GM18507 (cell line): ENCODE measurements around the gene IFNL3.
"Not testable (repeated sequence)": the region's sequence is repeated elsewhere in the genome, so short reads cannot be mapped to it uniquely, and the experiment has no call there.

Experiments used
- DNase-seq: peaks from one replicate; pipeline ENCODE4 v3.0.0; 2011; ENCODE audit warnings: low read depth; ENCODE audit not compliant: insufficient read length; ENCODE audit errors: extremely low spot score
- FAIRE-seq: peaks from 2 replicates; lab custom pipeline; 2011; peaks lifted over from hg19 to GRCh38; lab: Jason Lieb, UNC

The IFNL3 gene

DNA sequence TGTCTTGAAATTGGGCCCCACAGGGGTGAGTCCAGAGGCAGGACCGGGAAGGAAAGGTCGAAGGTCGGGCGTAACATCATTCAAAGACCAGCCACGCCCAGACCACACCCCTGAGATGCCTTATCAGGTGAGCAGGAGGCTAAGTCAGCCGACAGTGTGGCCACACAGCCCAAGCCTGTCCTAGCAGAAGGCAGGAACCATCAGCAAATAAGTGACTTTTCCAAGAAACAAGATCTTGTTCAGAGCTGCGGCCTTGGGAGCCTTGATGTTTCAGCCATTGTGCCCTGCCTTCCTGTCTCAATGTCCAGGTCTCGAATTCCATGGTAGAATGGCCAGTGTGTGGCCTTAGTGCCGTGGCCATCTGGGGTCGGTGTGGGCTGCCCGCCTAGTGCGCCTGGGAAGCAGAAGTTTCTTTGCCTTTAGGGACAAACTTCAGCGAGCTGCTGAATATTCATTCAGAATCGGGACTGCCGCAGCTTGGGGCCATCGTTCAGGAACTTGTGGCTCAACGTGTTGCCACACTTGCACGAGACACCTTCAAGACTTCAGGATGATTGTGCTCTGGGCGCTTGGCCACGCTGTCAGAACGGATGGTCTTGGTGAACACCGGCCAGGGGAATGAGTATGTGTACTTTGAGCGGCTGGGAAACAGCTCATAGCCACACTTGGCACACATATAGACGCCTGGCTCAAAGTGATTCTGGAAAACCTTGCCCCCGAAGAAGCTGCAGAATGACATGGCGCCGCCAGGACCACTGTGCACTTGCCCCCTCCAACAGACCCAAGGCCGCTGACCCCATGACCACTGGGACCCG, 9.9 kb upstream of the IFNL3 start:
- DNase-seq: no peak
- FAIRE-seq: no peak

- DNase-seq (no peak), FAIRE-seq (no peak)
These were observed 8.8 kb upstream of the IFNL3 start for GRCh38 chr19:39253374-39254149.

GRCh38 chr19:39252458-39252857, 7.7 kb upstream of the IFNL3 start:
- DNase-seq (no peak), FAIRE-seq (no peak)

DNA sequence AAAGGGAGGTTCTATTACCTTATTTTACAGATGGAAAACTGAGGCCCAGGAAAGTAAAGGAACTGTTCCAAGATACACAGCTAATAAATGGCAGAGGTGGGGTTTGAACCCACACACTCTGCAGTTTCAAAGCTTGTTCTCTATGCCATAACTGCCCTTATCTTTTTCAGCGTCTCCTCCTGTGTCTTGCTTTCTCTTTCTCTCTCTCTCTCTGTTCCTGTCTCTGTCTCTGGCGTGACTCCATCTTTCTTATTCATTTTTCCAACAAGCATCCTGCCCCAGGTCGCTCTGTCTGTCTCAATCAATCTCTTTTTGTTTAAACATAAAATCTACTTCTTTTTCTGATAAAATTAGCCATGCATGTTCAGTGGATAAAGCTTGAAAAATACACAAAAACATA, 7.0 kb upstream of the IFNL3 start:
- DNase-seq (no peak), FAIRE-seq (no peak)

DNA sequence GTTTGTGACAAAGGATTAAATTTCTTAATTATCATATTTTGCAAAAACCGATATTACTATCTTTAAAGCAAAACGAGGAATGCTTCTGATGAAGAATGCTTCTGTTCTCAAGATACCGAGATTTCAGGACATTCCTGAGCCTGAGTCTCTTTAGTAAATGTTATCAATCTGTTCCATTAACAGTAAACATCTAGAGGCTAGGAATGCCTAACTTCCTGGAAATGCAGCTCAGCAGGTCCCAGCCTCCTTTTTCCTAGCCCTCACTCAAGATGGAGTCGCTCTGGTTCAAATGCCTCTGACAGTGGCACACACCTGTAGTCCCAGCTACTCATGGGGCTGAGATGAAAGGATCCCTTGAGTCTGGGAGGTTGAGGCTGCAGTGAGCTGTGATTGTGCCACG, 6.3 kb upstream of the IFNL3 start:
- no peak for FAIRE-seq
- no peak for DNase-seq

GRCh38 chr19:39248806-39249205, 4.0 kb upstream of the IFNL3 start, which contains the start of gene IFNL4:
Gene IFNL4 (minus strand): TSS chr19:39248856.
- DNase-seq (no peak), FAIRE-seq (no peak)

DNA sequence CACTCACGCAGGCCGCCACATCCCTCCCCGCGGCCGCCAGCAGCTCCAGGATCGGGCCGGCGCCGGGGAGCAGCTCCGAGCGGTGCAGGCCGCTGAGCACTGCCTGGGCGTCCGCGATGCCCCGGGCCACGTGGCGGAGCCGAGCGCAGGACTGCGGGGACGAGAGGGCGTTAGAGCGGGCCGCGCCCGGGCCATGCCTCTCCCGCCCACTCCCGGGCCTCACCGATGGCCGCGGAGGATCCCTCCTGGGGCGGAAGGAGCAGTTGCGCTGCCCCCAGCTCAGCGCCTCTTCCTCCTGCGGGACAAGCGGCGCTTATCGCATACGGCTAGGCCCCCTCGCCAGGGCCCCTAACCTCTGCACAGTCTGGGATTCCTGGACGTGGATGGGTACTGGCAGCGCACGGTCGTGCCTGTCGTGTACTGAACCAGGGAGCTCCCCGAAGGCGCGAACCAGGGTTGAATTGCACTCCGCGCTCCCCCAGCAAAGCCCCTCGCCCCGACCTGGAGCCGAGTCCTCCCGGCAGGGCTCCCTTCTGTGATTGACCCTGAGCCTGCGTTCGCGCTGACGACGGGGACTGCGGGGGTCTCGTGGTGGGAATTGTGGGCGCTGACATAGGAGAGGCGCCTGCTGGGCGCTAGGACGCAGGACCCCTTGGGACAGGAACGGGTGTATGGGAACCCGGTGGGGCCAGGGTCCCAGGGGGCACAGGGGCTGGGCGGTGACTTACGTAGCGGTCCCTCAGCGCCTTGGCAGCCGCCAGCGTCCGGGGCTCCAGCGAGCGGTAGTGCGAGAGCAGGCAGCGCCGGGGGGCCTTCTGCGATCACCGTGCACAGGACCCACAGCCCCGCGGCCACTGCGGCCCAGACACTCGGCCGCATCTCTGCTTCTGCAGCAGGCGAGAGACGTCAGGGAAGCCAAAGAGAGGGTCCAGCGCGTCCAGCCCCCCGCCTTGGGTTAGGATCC, 3.2 kb upstream of the IFNL3 start:
- no peak for DNase-seq
- no peak for FAIRE-seq

- no peak for FAIRE-seq
- no peak for DNase-seq
These were observed 2.3 kb upstream of the IFNL3 start for GRCh38 chr19:39246951-39247669.

DNA sequence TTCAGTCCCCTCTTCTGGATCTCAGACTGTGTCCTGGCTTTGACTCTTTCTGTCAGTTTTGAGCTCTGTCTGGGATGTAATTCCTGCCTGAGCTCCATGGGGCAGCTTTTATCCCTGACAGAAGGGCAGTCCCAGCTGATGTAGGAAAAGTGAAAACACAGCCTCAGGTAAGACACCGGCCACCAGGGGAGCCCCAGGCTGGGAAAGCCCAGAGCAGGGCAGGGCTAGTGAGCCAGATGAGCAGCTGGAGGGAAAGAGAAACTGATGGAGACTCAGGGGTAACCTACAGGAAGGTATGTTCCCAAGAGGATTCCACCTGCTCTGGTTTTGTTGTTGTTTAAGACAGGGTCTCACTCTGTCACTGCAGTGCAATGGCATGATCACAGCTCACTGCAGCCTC, 360 bp upstream of the IFNL3 start:
- DNase-seq: not testable (repeated sequence)
- FAIRE-seq: peak; percentile 80

DNA sequence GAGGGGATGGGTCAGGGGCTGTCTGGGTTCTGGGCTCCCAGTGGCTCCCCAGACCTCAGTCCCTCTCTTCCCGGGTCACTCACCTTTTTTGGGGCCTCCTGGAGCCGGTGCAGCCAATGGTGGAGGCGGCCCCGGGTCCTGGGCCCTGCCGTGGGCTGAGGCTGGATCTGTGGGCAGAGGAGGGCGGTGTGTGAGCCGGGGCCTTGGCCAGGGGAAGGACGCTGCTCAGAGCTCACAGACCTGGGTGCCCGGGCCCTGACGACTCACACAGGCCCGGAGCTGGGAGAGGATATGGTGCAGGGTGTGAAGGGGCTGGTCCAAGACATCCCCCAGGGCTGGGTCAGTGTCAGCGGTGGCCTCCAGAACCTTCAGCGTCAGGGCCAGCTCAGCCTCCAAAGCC, 1.1 kb downstream of the IFNL3 start:
- FAIRE-seq, DNase-seq: not testable (repeated sequence)

DNA sequence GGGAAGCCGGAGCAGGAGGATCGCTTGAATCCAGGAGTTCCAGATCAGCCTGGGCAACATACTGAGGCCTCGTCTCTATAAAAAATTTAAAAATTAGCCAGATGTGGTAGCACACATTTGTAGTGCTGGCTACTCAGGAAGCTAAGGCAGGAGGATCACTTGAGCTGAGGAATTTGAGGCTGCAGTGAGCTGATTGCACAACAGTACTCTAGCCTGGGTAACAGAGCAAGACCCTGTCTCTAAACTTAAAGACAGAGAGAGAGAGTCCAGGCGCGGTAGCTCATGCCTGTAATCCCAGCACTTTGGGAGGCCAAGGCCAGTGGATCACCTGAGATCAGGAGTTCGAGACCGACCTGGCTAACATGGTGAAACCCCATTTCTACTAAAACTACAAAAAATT, 4.4 kb downstream of the IFNL3 start:
- DNase-seq: no peak
- FAIRE-seq: no peak

DNA sequence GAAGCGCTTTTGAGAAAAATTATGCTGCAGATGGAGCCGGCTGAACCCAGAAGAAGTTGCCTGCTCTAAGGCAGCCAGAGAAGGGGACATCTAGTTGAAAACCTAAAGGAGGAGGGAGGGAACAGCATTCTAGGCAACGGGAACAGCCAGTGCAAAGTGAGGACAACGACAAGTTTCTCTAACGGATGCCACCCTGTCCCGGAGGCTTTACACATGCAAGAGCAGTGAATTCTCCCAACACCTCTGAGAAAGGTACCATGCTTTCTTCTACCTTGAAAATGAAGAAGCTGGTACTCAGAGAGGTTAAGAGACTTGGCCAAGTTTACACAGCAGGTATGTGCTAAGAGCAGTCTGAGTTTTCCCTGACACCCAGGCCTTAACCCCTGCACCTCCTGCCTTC, 5.9 kb downstream of the IFNL3 start:
- FAIRE-seq: no peak
- no peak for DNase-seq

- FAIRE-seq: no peak
These were observed 6.6 kb downstream of the IFNL3 start for GRCh38 chr19:39238209-39238608.

GRCh38 chr19:39237200-39238184, 7.3 kb downstream of the IFNL3 start:
- FAIRE-seq (peak; percentile 85), DNase-seq (peak; percentile 55)

More at GRCh38 chr19:39238209-39238608, 6.6 kb downstream of the IFNL3 start:
- DNase-seq: no peak

- FAIRE-seq: no peak
- no peak for DNase-seq
These were observed 8.3 kb downstream of the IFNL3 start for GRCh38 chr19:39236527-39236926.

- DNase-seq: no peak
- no peak for FAIRE-seq
These were observed 12.1 kb downstream of the IFNL3 start for GRCh38 chr19:39232708-39233107.

DNA sequence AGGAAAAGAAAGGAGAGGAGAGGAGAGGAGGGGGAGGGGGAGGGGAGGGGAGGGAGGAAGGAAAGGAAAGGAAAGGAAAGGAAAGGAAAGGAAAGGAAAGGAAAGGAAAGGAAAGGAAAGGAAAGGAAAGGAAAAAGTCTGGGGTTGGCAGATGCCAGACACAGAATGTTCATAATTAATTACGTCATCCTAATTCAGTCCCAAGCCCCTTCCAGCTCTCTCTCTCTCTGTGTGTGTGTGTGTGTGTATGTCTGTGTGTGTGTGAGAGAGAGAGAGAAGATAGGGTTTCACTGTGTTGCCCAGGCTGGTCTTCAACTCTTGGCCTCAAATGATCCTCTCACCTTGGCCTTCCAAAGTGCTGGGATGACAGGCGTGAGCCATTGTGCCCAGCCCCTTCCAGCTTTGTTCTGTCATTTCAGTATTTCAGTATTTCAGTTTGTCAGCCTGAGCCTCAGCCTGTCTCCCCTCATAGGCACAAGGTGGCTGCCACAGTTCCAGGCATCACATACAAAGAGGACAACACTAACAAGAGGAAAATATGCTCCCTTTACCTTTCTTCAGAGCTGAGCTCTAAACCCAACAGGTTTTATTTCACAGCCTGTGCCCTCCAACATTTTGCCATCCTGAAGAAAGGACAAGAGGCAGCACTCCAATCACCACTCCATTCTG, 14.6 kb downstream of the IFNL3 start:
- FAIRE-seq: no peak
- DNase-seq: no peak
